CD4-positive, alpha-beta memory T cell (primary cell): ENCODE measurements around the gene SGTB. TPM values are rescaled to one million over a fixed set of nuclear protein-coding genes. Genes with fewer than 3 reads are reported as not detected.

Experiments
- CTCF ChIA-PET: fragments of 350-600 bp; sonication (Branson Sonifier 250); formaldehyde crosslinking; loops from one replicate; lab custom pipeline; 2021; ENCODE audit warnings: inconsistent platforms; ENCODE audit not compliant: partially characterized antibody; lab: Charles Lee
- POLR2A ChIA-PET: fragments of 350-600 bp; sonication (Branson Sonifier 250); formaldehyde crosslinking; loops from one replicate; lab custom pipeline; 2021; ENCODE audit not compliant: partially characterized antibody; lab: Charles Lee
- DNase-seq, 5 donors: peaks; one replicate each; pipeline versions ENCODE4 v3.0.0 to v3.0.0-alpha.2; 2020 to 2022; ENCODE audit warnings: mixed read lengths in 1 of 5
- H3K27ac ChIP-seq: one replicate; pipeline ENCODE4 v1.7.0; 2013; ENCODE audit warnings: low read depth, low read length
- H3K27me3 ChIP-seq: 2 replicates; pipeline ENCODE4 v1.7.0; 2013; ENCODE audit warnings: mild to moderate bottlenecking, low read length, moderate library complexity; ENCODE audit not compliant: insufficient read depth
- H3K36me3 ChIP-seq: 2 replicates; pipeline ENCODE4 v1.7.0; 2013; ENCODE audit warnings: mild to moderate bottlenecking, low read length, moderate library complexity; ENCODE audit not compliant: insufficient read depth
- H3K4me1 ChIP-seq: 2 replicates; pipeline ENCODE4 v1.7.0; 2013; ENCODE audit warnings: mild to moderate bottlenecking, low read length, moderate library complexity; ENCODE audit not compliant: insufficient read depth
- H3K4me3 ChIP-seq, 2 donors: one replicate each; pipeline ENCODE4 v1.7.0; 2013; ENCODE audit warnings: low read length in 2 of 2, mild to moderate bottlenecking in 1 of 2
- H3K9me3 ChIP-seq, 2 donors: one replicate each; pipeline ENCODE4 v1.7.0; 2013; ENCODE audit warnings: low read length in 2 of 2, control low read depth in 1 of 2; ENCODE audit not compliant: control insufficient read depth in 1 of 2
- H3K27ac Mint-ChIP-seq, 7 donors: one replicate each; pipeline ENCODE4 v1.8.0; 2020 to 2021; ENCODE audit warnings: mixed read lengths in 7 of 7, mild to moderate bottlenecking in 6 of 7, inconsistent platforms in 3 of 7, moderate library complexity in 3 of 7
- H3K27me3 Mint-ChIP-seq, 2 donors: one replicate each; pipeline ENCODE4 v1.8.0; 2020 to 2021; ENCODE audit warnings: mixed read lengths in 2 of 2
- H3K36me3 Mint-ChIP-seq, 2 donors: one replicate each; pipeline ENCODE4 v1.8.0; 2020 to 2021; ENCODE audit warnings: mixed read lengths in 2 of 2, inconsistent platforms in 1 of 2, mild to moderate bottlenecking in 1 of 2
- H3K4me1 Mint-ChIP-seq, 4 donors: one replicate each; pipeline ENCODE4 v1.8.0; 2020 to 2021; ENCODE audit warnings: mixed read lengths in 4 of 4, mild to moderate bottlenecking in 1 of 4
- H3K4me3 Mint-ChIP-seq, 8 donors: one replicate each; pipeline ENCODE4 v1.8.0; 2020 to 2021; ENCODE audit warnings: mixed read lengths in 8 of 8, mild to moderate bottlenecking in 7 of 8, moderate library complexity in 6 of 8, inconsistent platforms in 3 of 8
- H3K9me3 Mint-ChIP-seq, 8 donors: one replicate each; pipeline ENCODE4 v1.8.0; 2020 to 2021; ENCODE audit warnings: mixed read lengths in 8 of 8, mild to moderate bottlenecking in 5 of 8, inconsistent platforms in 3 of 8, moderate library complexity in 1 of 8
- intact Hi-C: fragments of 100-400 bp; cut with micrococcal nuclease; formaldehyde crosslinking; loops from one replicate; pipeline ENCODE4 v1.15.1; 2023
- polyA plus RNA-seq, 2 donors: library from polyadenylated mRNA; unstranded; fragments of 300-500 nt; fragmentation: Illumina TruSeq; gene quantifications; one replicate each; pipeline ENCODE4 v1.2.3, GENCODE V29; 2021
- total RNA-seq, 2 experiments: library from RNA; stranded (reverse); gene quantifications; one replicate each; pipeline ENCODE4 v1.2.3, GENCODE V29; 2021

SGTB gene
- total and polyA plus RNA-seq, 4 experiments from 2014 or later, result 9.3 to 46.5 (median 32.4) TPM

DNA sequence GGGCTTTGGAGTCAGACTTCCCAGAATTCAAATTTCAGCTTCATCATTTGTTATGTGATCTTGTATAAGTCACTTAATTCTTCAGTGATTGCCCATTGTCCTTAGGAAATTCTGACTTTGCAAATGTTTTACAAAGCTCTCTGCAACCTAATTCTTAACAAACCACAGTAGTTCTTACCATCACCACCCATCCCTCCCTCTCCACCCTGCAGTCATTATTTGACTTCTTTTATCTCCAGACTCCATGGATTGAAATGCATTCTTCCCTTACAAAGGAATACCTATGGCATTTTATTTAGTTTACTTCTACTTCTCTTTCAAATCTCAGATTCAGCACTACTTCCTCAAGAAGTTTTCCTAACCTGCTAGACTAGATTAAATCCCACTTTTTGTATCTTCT lies 74.0 kb downstream of the SGTB start:
- Histone ChIP-seq H3K9me3 (no peaks in the 10 kb centered on the region), H3K36me3 (no peaks in the 10 kb centered on the region), H3K27ac (no peak overlapping the region), H3K4me3 (no peak overlapping the region), H3K4me1 (no peaks in the 10 kb centered on the region), H3K27me3 (no peaks in the 10 kb centered on the region)
- no peak for DNase-seq
- H3K9me3 Mint-ChIP-seq, result no peaks in the 10 kb centered on the region
- H3K27me3 Mint-ChIP-seq, result no peaks in the 10 kb centered on the region
- H3K36me3 Mint-ChIP-seq, result peaks cover 14 to 31% of the 10 kb centered on the region in 2 donors
- H3K27ac Mint-ChIP-seq, result peak overlapping the region in 2 of 7 donors; percentile 6 to 43
- intact Hi-C loops, result no loop called here
- ChIA-PET CTCF (interaction anchor here (0.9 kb wide), 1 partner anchor 660 kb away, joined by 3 read pairs; no protein-coding TSS in a partner anchor), POLR2A (no interaction called here)
- no peak overlapping the region for H3K4me3 Mint-ChIP-seq
- peaks cover 0 to 3% (median 1%) of the 10 kb centered on the region in 4 donors for H3K4me1 Mint-ChIP-seq

DNA sequence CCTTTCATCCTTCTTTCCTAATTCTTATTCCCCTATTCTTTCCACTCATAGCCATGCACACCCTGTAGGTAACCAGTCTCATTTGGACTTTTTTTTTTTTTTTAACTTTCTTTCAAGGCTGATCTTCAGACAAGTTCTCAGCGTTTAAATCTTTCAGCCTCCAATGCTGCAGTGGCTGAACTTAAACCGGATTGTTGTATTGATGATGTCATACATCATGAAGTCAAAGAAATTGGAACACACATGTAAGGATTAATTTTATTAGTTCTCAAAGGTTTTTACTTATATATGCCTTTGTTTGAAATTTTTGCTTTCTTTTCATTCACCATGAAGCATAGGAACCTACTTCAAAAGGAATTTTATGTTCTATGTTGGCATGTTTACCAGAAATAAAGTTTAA lies 75.0 kb downstream of the SGTB start:
- Mint-ChIP-seq H3K36me3 (peaks cover 18 to 31% of the 10 kb centered on the region in 2 donors), H3K27ac (peak overlapping the region in 2 of 7 donors; percentile 51 to 64)

DNA sequence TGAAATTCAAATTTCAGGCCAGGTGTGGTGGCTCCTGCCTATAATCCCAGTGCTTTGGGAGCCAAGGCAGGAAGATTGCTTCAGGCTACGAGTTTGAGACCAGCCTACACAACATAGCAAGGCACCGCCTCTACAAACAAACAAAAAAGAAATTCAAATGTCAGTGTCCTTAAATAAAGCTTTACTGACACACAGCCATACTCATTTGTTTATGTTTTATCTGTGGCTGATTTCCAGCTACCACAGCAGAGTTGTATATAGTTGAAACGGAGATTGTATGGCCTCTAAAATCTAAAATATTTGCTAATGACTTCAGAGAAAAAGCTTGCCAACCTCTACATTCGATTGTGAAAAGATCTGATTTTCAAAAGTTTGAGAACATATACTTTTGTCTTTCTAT lies 81.7 kb downstream of the SGTB start:
- H3K4me3 ChIP-seq, result no peak overlapping the region
- H3K9me3 ChIP-seq, result no peaks in the 10 kb centered on the region
- Mint-ChIP-seq H3K27ac (no peak overlapping the region), H3K4me3 (no peak overlapping the region), H3K9me3 (no peaks in the 10 kb centered on the region), H3K4me1 (peaks cover 0 to 4% (median under 1%) of the 10 kb centered on the region in 4 donors), H3K27me3 (no peaks in the 10 kb centered on the region), H3K36me3 (peaks cover 25 to 37% of the 10 kb centered on the region in 2 donors)
- no peaks in the 10 kb centered on the region for H3K27me3 ChIP-seq
- peaks cover 13% of the 10 kb centered on the region for H3K36me3 ChIP-seq
- no peak for DNase-seq
- no peaks in the 10 kb centered on the region for H3K4me1 ChIP-seq
- intact Hi-C loops, result no loop called here
- CTCF ChIA-PET, result no interaction called here
- POLR2A ChIA-PET, result interaction anchor here (0.7 kb wide), 1 partner anchor 16 kb away, joined by 4 read pairs; the partner anchor contains the start of genes SHLD3, TRAPPC13 and TRIM23
- no peak overlapping the region for H3K27ac ChIP-seq

More for the DNA sequence above, 75.0 kb downstream of the SGTB start:
- ChIA-PET POLR2A (no interaction called here), CTCF (no interaction called here)
- no peaks in the 10 kb centered on the region for H3K9me3 ChIP-seq
- Mint-ChIP-seq H3K9me3 (no peaks in the 10 kb centered on the region), H3K4me1 (peaks cover 0 to 3% (median 1%) of the 10 kb centered on the region in 4 donors), H3K4me3 (no peak overlapping the region), H3K27me3 (no peaks in the 10 kb centered on the region)
- no peak for DNase-seq
- no peaks in the 10 kb centered on the region for H3K27me3 ChIP-seq
- H3K4me1 ChIP-seq, result no peaks in the 10 kb centered on the region
- no peaks in the 10 kb centered on the region for H3K36me3 ChIP-seq
- H3K27ac ChIP-seq, result no peak overlapping the region
- H3K4me3 ChIP-seq, result no peak overlapping the region
- intact Hi-C loops, result no loop called here

DNA sequence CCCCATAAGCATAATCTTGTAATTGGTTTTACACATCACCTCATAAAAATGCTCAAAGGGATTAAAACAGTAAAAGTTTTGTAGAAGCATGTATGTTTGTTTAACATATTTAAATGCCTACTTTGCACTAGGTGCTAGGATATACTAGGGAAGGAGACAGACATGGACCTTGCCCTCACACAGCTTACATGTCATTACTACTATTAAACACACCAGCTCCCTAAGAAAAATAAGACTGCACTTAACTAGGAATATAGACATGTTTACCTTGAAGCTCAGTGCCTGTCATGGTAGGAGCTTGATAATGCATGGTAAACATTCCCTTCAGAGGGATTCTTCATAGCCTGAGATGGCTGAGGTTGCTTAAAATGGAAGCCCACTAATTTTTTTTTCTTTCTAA lies 90.9 kb downstream of the SGTB start:
- peak overlapping the region in 3 of 7 donors; percentile 4 to 24 (median 19) for H3K27ac Mint-ChIP-seq
- H3K4me1 Mint-ChIP-seq, result peaks cover 12 to 26% (median 18%) of the 10 kb centered on the region in 4 donors
- H3K4me3 ChIP-seq, result no peak overlapping the region
- ChIA-PET POLR2A (no interaction called here), CTCF (no interaction called here)
- H3K36me3 ChIP-seq, result peaks cover 10% of the 10 kb centered on the region
- peaks cover 5% of the 10 kb centered on the region for H3K4me1 ChIP-seq
- DNase-seq, result no peak
- H3K27me3 ChIP-seq, result no peaks in the 10 kb centered on the region
- no peaks in the 10 kb centered on the region for H3K9me3 ChIP-seq
- intact Hi-C loops, result no loop called here
- H3K36me3 Mint-ChIP-seq, result peaks cover 12 to 33% of the 10 kb centered on the region in 2 donors
- H3K27me3 Mint-ChIP-seq, result no peaks in the 10 kb centered on the region
- H3K27ac ChIP-seq, result no peak overlapping the region
- H3K9me3 Mint-ChIP-seq, result no peaks in the 10 kb centered on the region
- no peak overlapping the region for H3K4me3 Mint-ChIP-seq

DNA sequence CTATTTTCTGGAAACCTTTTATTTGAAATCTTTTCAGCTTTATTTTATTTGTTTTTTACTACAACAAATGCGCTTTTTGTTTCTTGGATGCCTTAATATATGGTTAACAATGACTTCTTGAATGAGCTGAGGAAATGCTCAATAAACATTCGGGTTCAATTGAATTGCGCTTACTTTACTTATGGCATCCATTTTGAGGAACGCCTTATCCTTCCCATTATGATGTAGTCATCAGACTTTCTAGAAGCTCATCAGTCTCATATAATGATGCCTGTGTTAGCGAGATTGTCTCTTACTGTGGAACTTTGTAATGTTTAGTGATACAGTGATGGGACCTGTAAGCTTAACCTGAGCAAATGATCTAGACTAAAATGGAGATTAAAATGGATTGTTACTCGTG lies 96.2 kb downstream of the SGTB start:
- H3K4me3 Mint-ChIP-seq, result peak overlapping the region; percentile 26 to 100 (median 98)
- H3K27me3 Mint-ChIP-seq, result peaks cover 2 to 3% of the 10 kb centered on the region in 2 donors
- POLR2A ChIA-PET, result interaction anchor here (0.9 to 3.4 kb wide), 3 partner anchors 63 to 299 kb away, joined by 3 to 70 read pairs (median 7); partner anchors contain the start of genes CENPK and PPWD1
- H3K9me3 ChIP-seq, result no peaks in the 10 kb centered on the region
- no peak for DNase-seq
- H3K27ac ChIP-seq, result peak overlapping the region; percentile 79
- intact Hi-C loops, result loop anchor here (2.0 kb wide), 2 partner anchors 519 to 857 kb away; partner anchors contain the start of genes CWC27, SREK1 and SREK1IP1
- peaks cover 34% of the 10 kb centered on the region for H3K4me1 ChIP-seq
- peaks cover 6% of the 10 kb centered on the region for H3K36me3 ChIP-seq
- H3K9me3 Mint-ChIP-seq, result peaks cover 0 to 2% (median 0%) of the 10 kb centered on the region in 8 donors
- CTCF ChIA-PET, result interaction anchor here (0.8 to 1.0 kb wide), 2 partner anchors 16 to 62 kb away, joined by 3 read pairs; partner anchors contain the start of genes CENPK and PPWD1
- H3K4me1 Mint-ChIP-seq, result peaks cover 29 to 62% (median 42%) of the 10 kb centered on the region in 4 donors
- peaks cover 9 to 40% of the 10 kb centered on the region in 2 donors for H3K36me3 Mint-ChIP-seq
- H3K27me3 ChIP-seq, result no peaks in the 10 kb centered on the region
- H3K4me3 ChIP-seq, result peak overlapping the region; percentile 74 to 98
- H3K27ac Mint-ChIP-seq, result peak overlapping the region; percentile 32 to 100 (median 99)

DNA sequence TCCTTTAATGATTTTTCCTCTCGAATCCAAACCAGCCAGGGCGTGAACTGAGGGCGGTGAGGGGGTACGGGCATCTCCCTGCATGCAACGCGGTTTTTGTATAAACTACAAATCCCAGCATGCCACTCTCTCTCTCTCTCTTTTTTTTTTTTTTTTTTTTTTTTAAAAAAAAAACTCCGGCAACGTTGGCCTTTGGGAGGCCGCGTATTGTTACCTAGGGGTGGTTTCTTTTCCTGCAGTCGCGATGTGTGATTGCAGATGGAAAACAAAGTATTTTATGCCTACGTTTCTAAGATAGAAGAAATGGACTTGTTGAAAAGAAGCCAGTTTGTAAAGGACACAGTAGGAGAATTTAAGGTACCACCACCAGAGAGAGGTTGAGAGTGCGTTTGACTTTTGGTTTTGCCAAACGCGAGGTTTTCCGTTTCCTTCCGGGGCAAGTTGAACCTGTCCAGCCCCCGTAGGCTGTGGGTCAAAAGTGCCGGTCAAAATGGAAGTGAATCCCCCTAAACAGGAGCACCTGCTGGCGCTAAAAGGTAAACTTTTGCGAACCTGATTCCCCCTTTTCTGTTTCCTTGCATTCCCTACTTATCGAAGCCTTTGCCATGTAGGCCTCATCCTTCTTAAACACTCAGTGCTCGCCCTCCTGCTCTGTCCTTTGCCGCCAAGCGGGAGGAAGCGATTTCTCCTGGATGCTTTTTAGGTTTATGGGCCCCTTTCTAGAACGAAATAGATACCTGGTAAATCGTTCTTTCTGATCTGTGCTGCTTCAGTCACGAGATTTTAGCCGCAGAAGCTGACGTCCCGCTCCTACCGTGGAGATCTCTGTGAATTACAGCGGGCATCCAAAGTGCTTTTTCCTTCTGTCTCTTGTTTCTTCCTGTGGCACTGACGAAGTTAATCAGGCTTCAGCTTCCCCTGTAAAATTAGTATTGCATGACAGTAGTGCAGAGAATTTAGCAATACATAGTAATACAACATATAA lies 97.0 kb downstream of the SGTB start, which contains the start of the genes SHLD3 and TRAPPC13:
Gene SHLD3 (plus strand): TSS at position 457 of the 985 bp plus-strand sequence. CDS start 4,561 bp downstream, outside the sequence.
Gene TRAPPC13 (plus strand): TSS at position 457 of the 985 bp plus-strand sequence. CDS start 34 bp downstream, at position 491.
- H3K4me1 Mint-ChIP-seq, result peaks cover 28 to 68% (median 42%) of the 10 kb centered on the region in 4 donors
- DNase-seq, result peak; percentile 90 to 93 (median 92)
- Histone ChIP-seq H3K4me1 (peaks cover 34% of the 10 kb centered on the region), H3K9me3 (no peaks in the 10 kb centered on the region), H3K27ac (peak within 1 kb of the TSS; percentile 79), H3K36me3 (peaks cover 6% of the 10 kb centered on the region), H3K4me3 (peak within 1 kb of the TSS; percentile 74 to 98), H3K27me3 (no peaks in the 10 kb centered on the region)
- H3K27ac Mint-ChIP-seq, result peak within 1 kb of the TSS; percentile 97 to 100 (median 99)
- intact Hi-C loops, result loop anchor here (1.0 to 5.0 kb wide), 7 partner anchors 38 to 856 kb away; partner anchors contain the start of genes CENPK, CWC27, ERBIN and NLN
- peaks cover 8 to 35% of the 10 kb centered on the region in 2 donors for H3K36me3 Mint-ChIP-seq
- peak within 1 kb of the TSS; percentile 96 to 100 (median 99) for H3K4me3 Mint-ChIP-seq
- POLR2A ChIA-PET, result interaction anchor here (0.9 to 3.4 kb wide), 11 partner anchors 16 to 857 kb away, joined by 3 to 70 read pairs (median 6); partner anchors contain the start of genes ADAMTS6, CENPK, CWC27 and NLN
- CTCF ChIA-PET, result interaction anchor here (1.0 to 1.6 kb wide), 4 partner anchors 8 to 557 kb away, joined by 3 to 5 read pairs (median 3); no protein-coding TSS in a partner anchor
- H3K27me3 Mint-ChIP-seq, result peaks cover 2 to 3% of the 10 kb centered on the region in 2 donors
- peaks cover 0 to 2% (median 0%) of the 10 kb centered on the region in 8 donors for H3K9me3 Mint-ChIP-seq
